Measurements from ENCODE around the gene PLS1. TPM values are rescaled to one million over a fixed set of nuclear protein-coding genes. Genes with fewer than 3 reads are reported as not detected.

Gene PLS1
- total RNA-seq, 1 experiment from 2014 or later, result 53.8 TPM

DNA sequence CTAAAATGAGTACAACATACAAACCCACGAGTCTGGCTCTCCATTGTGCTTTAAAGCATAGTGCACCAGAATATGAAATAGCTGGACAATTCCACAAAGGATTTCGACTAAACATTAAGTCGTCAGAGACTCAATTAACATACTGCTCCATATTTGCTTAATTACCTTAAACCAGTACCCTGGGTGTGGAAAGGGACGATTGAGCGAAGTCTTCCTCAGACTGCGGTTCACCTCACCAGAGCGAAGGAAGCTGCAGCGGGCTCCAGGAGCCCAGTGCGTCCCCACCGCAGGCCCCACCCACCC lies 127.4 kb downstream of the PLS1 start:
- no peaks in the 10 kb centered on the region for H3F3A ChIP-seq (ENCODE audit: insufficient read depth, low read depth)
- ChIA-PET CTCF (interaction anchor here (0.7 kb wide), 1 partner anchor 959 kb away, joined by 4 read pairs; no protein-coding TSS in a partner anchor), POLR2A (ENCODE audit: unreplicated experiment) (no interaction called here)
- no peaks in the 10 kb centered on the region for H3K9me2 ChIP-seq (ENCODE audit: insufficient read depth)
- H3K79me2 ChIP-seq (ENCODE audit: low read depth), result no peaks in the 10 kb centered on the region
- BruUV-seq (replicated peaks), result no TSS peak
- no peak for DNase-seq
- H3K27ac ChIP-seq, result no peak overlapping the region
- intact Hi-C loops (cut with micrococcal nuclease; ENCODE audit: unreplicated experiment), result loop anchor here (5.0 to 10.0 kb wide), 2 partner anchors 146 to 281 kb away; partner anchors contain the start of genes ATR and U2SURP
- peak overlapping the region; percentile 76 for H3K4me3 ChIP-seq
- H3K27me3 ChIP-seq (ENCODE audit: insufficient read depth, low read depth), result no peaks in the 10 kb centered on the region
- H3K9me3 ChIP-seq (ENCODE audit: insufficient read depth, low read depth), result no peaks in the 10 kb centered on the region
- H3K4me1 ChIP-seq (replicated peaks; ENCODE audit: insufficient read depth), result no peaks in the 10 kb centered on the region
- TF ChIP-seq EZH2 (IDR thresholded peaks at IDR 0.05; ENCODE audit: low read depth), result no peak
- TF ChIP-seq, protein P1, sequence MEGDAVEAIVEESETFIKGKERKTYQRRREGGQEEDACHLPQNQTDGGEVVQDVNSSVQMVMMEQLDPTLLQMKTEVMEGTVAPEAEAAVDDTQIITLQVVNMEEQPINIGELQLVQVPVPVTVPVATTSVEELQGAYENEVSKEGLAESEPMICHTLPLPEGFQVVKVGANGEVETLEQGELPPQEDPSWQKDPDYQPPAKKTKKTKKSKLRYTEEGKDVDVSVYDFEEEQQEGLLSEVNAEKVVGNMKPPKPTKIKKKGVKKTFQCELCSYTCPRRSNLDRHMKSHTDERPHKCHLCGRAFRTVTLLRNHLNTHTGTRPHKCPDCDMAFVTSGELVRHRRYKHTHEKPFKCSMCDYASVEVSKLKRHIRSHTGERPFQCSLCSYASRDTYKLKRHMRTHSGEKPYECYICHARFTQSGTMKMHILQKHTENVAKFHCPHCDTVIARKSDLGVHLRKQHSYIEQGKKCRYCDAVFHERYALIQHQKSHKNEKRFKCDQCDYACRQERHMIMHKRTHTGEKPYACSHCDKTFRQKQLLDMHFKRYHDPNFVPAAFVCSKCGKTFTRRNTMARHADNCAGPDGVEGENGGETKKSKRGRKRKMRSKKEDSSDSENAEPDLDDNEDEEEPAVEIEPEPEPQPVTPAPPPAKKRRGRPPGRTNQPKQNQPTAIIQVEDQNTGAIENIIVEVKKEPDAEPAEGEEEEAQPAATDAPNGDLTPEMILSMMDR (conservative IDR thresholded peaks at IDR 0.05), result no peak
- peak overlapping the region; percentile 88; the same call in 1 of the 2 replicates for H2AFZ ChIP-seq
- no peaks in the 10 kb centered on the region for H3K36me3 ChIP-seq (ENCODE audit: low read depth)
- H3K4me2 ChIP-seq, result peak overlapping the region; percentile 82
- no peaks in the 10 kb centered on the region for H4K20me1 ChIP-seq (ENCODE audit: insufficient read depth)

DNA sequence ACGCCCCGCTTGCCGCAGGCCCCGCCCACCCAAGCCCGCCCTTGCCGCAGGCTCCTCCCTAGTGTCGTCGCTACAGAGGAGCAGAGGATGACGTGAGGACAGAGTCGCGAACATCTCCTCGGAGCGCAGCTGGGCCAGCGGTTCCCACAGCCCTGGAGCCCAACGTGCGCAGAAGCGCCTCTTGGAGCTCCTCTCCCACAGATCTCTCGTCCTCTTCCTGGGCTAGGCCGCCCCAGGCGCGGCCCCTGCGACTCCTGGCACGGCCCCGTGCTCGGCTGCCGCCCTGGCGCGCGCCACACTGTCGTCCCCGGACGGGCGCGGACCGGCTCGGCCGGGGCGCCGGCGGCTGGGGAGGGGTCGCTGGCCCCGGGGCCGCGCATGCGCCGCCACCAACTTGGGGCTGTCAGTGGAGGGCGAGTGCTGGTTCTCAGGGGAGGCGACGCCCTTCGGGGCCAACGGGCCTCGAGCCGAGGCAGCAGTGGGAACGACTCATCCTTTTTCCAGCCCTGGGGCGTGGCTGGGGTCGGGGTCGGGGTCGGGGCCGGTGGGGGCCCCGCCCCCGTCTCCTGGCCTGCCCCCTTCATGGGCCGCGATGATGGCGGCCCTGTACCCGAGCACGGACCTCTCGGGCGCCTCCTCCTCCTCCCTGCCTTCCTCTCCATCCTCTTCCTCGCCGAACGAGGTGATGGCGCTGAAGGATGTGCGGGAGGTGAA lies 127.9 kb downstream of the PLS1 start, which contains the start of gene TRPC1:
Gene TRPC1, plus strand, starts transcription at position 67 of the 714 bp plus-strand sequence. Its CDS starts 526 bp downstream, at position 593.
- Histone ChIP-seq H3K36me3 (ENCODE audit: low read depth) (no peaks in the 10 kb centered on the region), H3K4me1 (replicated peaks; ENCODE audit: insufficient read depth) (no peaks in the 10 kb centered on the region), H3K27ac (no peak within 1 kb of the TSS), H3K9me3 (ENCODE audit: insufficient read depth, low read depth) (no peaks in the 10 kb centered on the region), H3K4me3 (peak within 1 kb of the TSS; percentile 76), H3K4me2 (peak within 1 kb of the TSS; percentile 82), H3K79me2 (ENCODE audit: low read depth) (no peaks in the 10 kb centered on the region), H3F3A (ENCODE audit: insufficient read depth, low read depth) (no peaks in the 10 kb centered on the region), H3K9me2 (ENCODE audit: insufficient read depth) (no peaks in the 10 kb centered on the region), H3K27me3 (ENCODE audit: insufficient read depth, low read depth) (no peaks in the 10 kb centered on the region), H4K20me1 (ENCODE audit: insufficient read depth) (no peaks in the 10 kb centered on the region), H2AFZ (peak within 1 kb of the TSS; percentile 88)
- DNase-seq, result peak; percentile 56 to 73
- ChIA-PET POLR2A (ENCODE audit: unreplicated experiment) (no interaction called here), CTCF (no interaction called here)
- intact Hi-C loops (cut with micrococcal nuclease; ENCODE audit: unreplicated experiment), result loop anchor here (2.0 to 10.0 kb wide), 3 partner anchors 127 to 281 kb away; partner anchors contain the start of genes ATR, PLS1 and U2SURP
- TF ChIP-seq, protein P1 (conservative IDR thresholded peaks at IDR 0.05), result no peak
- no peak for TF ChIP-seq EZH2 (IDR thresholded peaks at IDR 0.05; ENCODE audit: low read depth)
- BruUV-seq (replicated peaks), result no TSS peak

DNA sequence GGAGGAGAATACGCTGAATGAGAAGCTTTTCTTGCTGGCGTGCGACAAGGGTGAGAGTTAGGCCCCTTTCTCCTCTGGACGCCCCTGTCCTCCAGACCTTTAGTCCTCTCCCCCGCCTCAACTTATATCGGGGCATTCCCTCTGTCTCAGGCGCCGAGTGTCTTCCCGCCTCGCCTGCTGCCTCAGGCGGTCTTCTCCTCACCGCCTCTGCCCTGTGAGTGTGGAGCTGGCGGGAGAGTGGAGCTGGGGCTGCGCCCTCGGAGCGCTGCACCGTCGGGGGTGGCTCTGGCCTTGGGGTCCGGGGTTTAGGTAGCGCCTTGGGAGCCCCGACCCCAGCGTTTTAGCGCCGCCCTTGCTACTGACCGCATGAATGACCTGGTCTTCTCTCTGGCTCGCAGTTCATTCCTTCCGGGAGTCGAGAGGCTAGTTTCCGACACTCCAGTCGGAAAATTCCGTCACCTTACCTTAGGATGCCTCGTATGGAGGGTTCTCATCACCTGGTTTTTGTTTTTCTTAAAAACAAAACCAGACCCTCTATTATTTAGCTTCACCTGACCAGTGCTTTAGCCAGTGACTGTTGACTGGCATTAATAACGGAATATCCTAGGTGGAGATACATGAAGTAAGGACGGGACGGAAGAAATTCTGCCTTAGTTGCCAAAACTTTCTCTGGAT lies 128.6 kb downstream of the PLS1 start:
- ChIA-PET POLR2A (ENCODE audit: unreplicated experiment) (no interaction called here), CTCF (no interaction called here)
- no peaks in the 10 kb centered on the region for H4K20me1 ChIP-seq (ENCODE audit: insufficient read depth)
- H3K4me3 ChIP-seq, result peak overlapping the region; percentile 76
- no peaks in the 10 kb centered on the region for H3F3A ChIP-seq (ENCODE audit: insufficient read depth, low read depth)
- H3K27ac ChIP-seq, result no peak overlapping the region
- no peaks in the 10 kb centered on the region for H3K27me3 ChIP-seq (ENCODE audit: insufficient read depth, low read depth)
- H3K36me3 ChIP-seq (ENCODE audit: low read depth), result no peaks in the 10 kb centered on the region
- TSS peak; percentile 66 for BruUV-seq (replicated peaks)
- H3K9me3 ChIP-seq (ENCODE audit: insufficient read depth, low read depth), result no peaks in the 10 kb centered on the region
- no peaks in the 10 kb centered on the region for H3K79me2 ChIP-seq (ENCODE audit: low read depth)
- intact Hi-C loops (cut with micrococcal nuclease; ENCODE audit: unreplicated experiment), result loop anchor here (2.0 to 10.0 kb wide), 3 partner anchors 128 to 280 kb away; partner anchors contain the start of genes ATR, PLS1 and U2SURP
- TF ChIP-seq, protein P1 (conservative IDR thresholded peaks at IDR 0.05), result no peak
- no peak for TF ChIP-seq EZH2 (IDR thresholded peaks at IDR 0.05; ENCODE audit: low read depth)
- H3K4me2 ChIP-seq, result peak overlapping the region; percentile 82
- DNase-seq, result peak in 1 of 2 experiments; percentile 24
- H3K4me1 ChIP-seq (replicated peaks; ENCODE audit: insufficient read depth), result no peaks in the 10 kb centered on the region
- H2AFZ ChIP-seq, result peak overlapping the region; percentile 88
- H3K9me2 ChIP-seq (ENCODE audit: insufficient read depth), result no peaks in the 10 kb centered on the region

All from PC-9 (cell line).